Right lobe of liver (tissue), 4 donors: ENCODE measurements around the gene NCKAP5.

ENCODE experiments used
- POLR2A ChIP-seq: fragments of 450-650 bp; IDR thresholded peaks from one replicate; pipeline ENCODE4 v1.6.1; 2017; ENCODE audit warnings: antibody characterized with exemption, mild to moderate bottlenecking
- TF ChIP-seq, protein P1 (sequence below), 4 donors: fragments of 200-600 bp in 3 of 4; fragments of 450-650 bp in 1 of 4; IDR thresholded peaks; one replicate each; pipeline versions ENCODE4 v1.5.1 to v1.8.0; 2016 to 2022; ENCODE audit warnings: antibody characterized with exemption in 4 of 4, mild to moderate bottlenecking in 2 of 4
- donor health status: DM: no; HTN: no; CAD: no.
- donor health status: DM: no; HTN: no; CAD: no.
- donor health status: DM: no; HTN: yes; CAD: no.

DNA sequence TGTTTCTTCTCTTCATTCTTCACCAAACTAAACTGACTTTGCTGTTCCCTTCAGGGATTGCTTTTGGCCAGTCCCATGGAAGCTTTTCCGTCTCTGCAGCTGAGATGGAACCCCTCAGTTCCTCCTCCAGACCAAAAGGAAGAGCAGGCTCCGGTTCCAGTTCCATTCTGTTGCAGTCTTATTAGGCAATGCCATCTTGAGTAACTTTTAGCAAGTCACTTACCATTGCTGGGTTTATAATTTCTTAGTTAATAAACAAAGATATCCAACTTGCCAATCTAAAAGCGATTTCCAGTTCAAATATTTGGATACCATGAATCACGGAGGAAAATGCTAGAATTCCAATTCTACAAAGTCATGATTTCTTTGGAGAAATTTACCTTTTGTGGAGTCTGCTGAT lies 684.0 kb downstream of the NCKAP5 start:
- TF ChIP-seq, protein P1, sequence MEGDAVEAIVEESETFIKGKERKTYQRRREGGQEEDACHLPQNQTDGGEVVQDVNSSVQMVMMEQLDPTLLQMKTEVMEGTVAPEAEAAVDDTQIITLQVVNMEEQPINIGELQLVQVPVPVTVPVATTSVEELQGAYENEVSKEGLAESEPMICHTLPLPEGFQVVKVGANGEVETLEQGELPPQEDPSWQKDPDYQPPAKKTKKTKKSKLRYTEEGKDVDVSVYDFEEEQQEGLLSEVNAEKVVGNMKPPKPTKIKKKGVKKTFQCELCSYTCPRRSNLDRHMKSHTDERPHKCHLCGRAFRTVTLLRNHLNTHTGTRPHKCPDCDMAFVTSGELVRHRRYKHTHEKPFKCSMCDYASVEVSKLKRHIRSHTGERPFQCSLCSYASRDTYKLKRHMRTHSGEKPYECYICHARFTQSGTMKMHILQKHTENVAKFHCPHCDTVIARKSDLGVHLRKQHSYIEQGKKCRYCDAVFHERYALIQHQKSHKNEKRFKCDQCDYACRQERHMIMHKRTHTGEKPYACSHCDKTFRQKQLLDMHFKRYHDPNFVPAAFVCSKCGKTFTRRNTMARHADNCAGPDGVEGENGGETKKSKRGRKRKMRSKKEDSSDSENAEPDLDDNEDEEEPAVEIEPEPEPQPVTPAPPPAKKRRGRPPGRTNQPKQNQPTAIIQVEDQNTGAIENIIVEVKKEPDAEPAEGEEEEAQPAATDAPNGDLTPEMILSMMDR (IDR thresholded peaks at IDR 0.05), result no peak
- no peak for TF ChIP-seq POLR2A
